HL-60 (cell line): ENCODE data around the gene CCR2.

Experiments used
- CTCF ChIP-seq: IDR thresholded peaks from one replicate; pipeline ENCODE4 v1.5.1; 2011; ENCODE audit warnings: low read length, control low read depth, inconsistent platforms; ENCODE audit not compliant: insufficient read depth
- GABPA ChIP-seq: IDR thresholded peaks from 2 replicates; pipeline ENCODE4 v1.6.1; 2012; ENCODE audit warnings: low read depth
- REST ChIP-seq: IDR thresholded peaks from 2 replicates; pipeline ENCODE4 v1.6.1; 2012; ENCODE audit warnings: low read depth; ENCODE audit not compliant: insufficient replicate concordance
- SPI1 ChIP-seq: IDR thresholded peaks from 2 replicates; pipeline ENCODE4 v1.6.1; 2012; ENCODE audit warnings: low read depth, mild to moderate bottlenecking, borderline replicate concordance

- TF ChIP-seq CTCF, result no peak
- TF ChIP-seq SPI1, result no peak
- TF ChIP-seq GABPA, result no peak
- TF ChIP-seq REST, result no peak
These were observed 54.1 kb downstream of the CCR2 start for GRCh38 chr3:46407970-46408369.
